Nephron progenitor cell (in vitro differentiated cells): ENCODE results near the gene C2CD4D.

ENCODE experiments used
- DNase-seq: peaks from one replicate; pipeline ENCODE4 v3.0.0; 2021
- H3K27ac Mint-ChIP-seq: 2 replicates; pipeline ENCODE4 v1.8.0; 2021; ENCODE audit warnings: mild to moderate bottlenecking, moderate library complexity, mixed read lengths
- H3K27me3 Mint-ChIP-seq: 2 replicates; pipeline ENCODE4 v1.8.0; 2021; ENCODE audit warnings: mild to moderate bottlenecking, low read depth, mixed read lengths; ENCODE audit not compliant: poor library complexity
- H3K36me3 Mint-ChIP-seq: 2 replicates; pipeline ENCODE4 v1.8.0; 2021; ENCODE audit warnings: low read depth, mixed read lengths
- H3K4me1 Mint-ChIP-seq: 2 replicates; pipeline ENCODE4 v1.8.0; 2021; ENCODE audit warnings: mixed read lengths
- H3K4me3 Mint-ChIP-seq: 2 replicates; pipeline ENCODE4 v1.8.0; 2021; ENCODE audit warnings: mild to moderate bottlenecking, moderate library complexity, mixed read lengths
- H3K9me3 Mint-ChIP-seq: 2 replicates; pipeline ENCODE4 v1.8.0; 2021; ENCODE audit warnings: mild to moderate bottlenecking, moderate library complexity, mixed read lengths
- TF ChIP-seq, protein P1 (sequence below): fragments of 200-600 bp; sonication (generic); IDR thresholded peaks from 2 replicates; pipeline ENCODE4 v1.5.0; 2021; ENCODE audit warnings: antibody characterized with exemption

Gene C2CD4D

DNA sequence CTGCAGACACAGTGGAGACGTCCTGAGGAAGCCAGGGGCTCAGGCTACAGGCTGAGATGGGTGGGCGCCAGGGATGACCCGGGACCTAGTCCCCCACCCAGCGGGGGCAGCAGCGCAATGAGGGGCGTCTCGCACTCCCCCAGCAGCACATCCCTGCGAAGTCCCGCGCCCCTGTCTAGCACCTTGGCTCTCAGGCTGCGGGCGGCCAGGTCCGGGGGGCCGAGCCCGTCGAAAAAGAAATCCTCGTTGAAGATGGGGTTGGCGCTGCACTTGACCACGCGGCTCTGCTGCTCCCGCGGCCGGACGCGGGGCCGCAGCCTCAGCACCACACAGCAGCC, 1.8 kb downstream of the C2CD4D start:
- H3K27ac Mint-ChIP-seq = no peak overlapping the region
- peak overlapping the region; percentile 78 for H3K4me3 Mint-ChIP-seq
- peaks cover 30% of the 10 kb centered on the region for H3K4me1 Mint-ChIP-seq
- H3K36me3 Mint-ChIP-seq = no peaks in the 10 kb centered on the region
- no peak for DNase-seq
- peaks cover 79% of the 10 kb centered on the region for H3K27me3 Mint-ChIP-seq
- TF ChIP-seq, protein P1, sequence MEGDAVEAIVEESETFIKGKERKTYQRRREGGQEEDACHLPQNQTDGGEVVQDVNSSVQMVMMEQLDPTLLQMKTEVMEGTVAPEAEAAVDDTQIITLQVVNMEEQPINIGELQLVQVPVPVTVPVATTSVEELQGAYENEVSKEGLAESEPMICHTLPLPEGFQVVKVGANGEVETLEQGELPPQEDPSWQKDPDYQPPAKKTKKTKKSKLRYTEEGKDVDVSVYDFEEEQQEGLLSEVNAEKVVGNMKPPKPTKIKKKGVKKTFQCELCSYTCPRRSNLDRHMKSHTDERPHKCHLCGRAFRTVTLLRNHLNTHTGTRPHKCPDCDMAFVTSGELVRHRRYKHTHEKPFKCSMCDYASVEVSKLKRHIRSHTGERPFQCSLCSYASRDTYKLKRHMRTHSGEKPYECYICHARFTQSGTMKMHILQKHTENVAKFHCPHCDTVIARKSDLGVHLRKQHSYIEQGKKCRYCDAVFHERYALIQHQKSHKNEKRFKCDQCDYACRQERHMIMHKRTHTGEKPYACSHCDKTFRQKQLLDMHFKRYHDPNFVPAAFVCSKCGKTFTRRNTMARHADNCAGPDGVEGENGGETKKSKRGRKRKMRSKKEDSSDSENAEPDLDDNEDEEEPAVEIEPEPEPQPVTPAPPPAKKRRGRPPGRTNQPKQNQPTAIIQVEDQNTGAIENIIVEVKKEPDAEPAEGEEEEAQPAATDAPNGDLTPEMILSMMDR = no peak
- no peaks in the 10 kb centered on the region for H3K9me3 Mint-ChIP-seq

DNA sequence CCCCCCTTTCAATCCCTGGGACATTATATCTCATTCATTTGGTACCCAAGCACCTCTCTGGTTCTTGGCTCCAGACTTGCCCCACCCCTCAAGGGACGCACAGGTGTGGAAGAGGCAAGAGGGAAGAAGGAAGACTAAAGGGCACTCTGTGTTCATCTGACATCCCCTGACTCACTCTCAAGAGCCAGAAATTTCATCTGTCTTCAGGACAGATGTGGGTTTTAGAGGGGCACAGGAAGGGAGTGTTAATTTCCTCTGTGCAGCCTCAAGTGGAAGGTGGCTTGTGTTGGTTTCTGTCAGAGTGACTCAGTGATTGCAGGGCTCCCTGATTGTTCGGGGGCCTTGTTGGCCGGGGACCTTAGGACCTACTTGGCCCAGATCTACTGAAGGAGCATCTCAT, 2.4 kb downstream of the C2CD4D start:
- H3K36me3 Mint-ChIP-seq = no peaks in the 10 kb centered on the region
- no peak for DNase-seq
- H3K4me3 Mint-ChIP-seq = peak overlapping the region; percentile 78
- no peak overlapping the region for H3K27ac Mint-ChIP-seq
- H3K9me3 Mint-ChIP-seq = no peaks in the 10 kb centered on the region
- TF ChIP-seq, protein P1 = no peak
- peaks cover 30% of the 10 kb centered on the region for H3K4me1 Mint-ChIP-seq
- peaks cover 79% of the 10 kb centered on the region for H3K27me3 Mint-ChIP-seq

DNA sequence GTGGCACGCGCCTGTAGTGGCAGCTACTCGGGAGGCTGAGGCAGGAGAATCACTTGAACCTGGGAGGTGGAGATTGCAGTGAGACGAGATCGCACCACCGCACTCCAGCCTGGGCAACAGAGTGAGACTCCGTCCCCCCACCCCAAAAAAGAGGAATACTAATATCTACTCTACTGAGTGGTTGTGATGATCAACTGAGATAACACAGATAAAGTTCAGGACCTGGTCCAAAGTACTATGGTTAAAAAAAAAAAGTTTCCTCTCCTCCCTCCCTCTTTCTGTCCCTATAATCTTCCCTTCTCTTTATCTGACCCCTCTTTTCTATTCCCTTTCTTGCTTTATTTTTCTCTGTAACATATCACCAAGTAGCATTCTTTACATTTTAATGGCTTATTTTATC, 4.0 kb downstream of the C2CD4D start:
- Mint-ChIP-seq H3K4me1 (peaks cover 39% of the 10 kb centered on the region), H3K36me3 (no peaks in the 10 kb centered on the region), H3K4me3 (no peak overlapping the region), H3K9me3 (no peaks in the 10 kb centered on the region), H3K27me3 (peaks cover 63% of the 10 kb centered on the region), H3K27ac (no peak overlapping the region)
- DNase-seq = no peak
- TF ChIP-seq, protein P1 = no peak

DNA sequence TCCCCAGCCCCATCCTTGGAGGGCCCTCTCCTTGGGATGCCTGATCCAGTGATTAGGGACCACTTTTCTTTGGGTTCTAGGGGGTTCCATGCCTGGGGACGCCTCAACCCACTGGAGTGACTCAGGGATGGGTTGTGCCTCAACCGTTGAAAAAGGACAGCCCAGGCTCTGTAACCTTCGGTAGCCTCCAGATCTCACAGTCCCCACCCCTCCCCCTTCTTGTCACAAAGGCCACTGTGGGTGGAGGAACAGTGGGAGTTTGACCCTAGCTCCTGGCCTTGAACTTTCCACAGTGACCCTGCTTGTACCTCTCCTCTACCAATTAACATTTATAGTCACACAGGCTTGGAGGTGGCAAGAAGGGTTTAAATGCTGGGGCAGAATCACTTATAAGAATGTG, 5.4 kb downstream of the C2CD4D start:
- Mint-ChIP-seq H3K36me3 (no peaks in the 10 kb centered on the region), H3K4me3 (no peak overlapping the region), H3K9me3 (no peaks in the 10 kb centered on the region), H3K27me3 (peaks cover 49% of the 10 kb centered on the region), H3K4me1 (peaks cover 41% of the 10 kb centered on the region), H3K27ac (no peak overlapping the region)
- TF ChIP-seq, protein P1 = no peak
- DNase-seq = no peak

DNA sequence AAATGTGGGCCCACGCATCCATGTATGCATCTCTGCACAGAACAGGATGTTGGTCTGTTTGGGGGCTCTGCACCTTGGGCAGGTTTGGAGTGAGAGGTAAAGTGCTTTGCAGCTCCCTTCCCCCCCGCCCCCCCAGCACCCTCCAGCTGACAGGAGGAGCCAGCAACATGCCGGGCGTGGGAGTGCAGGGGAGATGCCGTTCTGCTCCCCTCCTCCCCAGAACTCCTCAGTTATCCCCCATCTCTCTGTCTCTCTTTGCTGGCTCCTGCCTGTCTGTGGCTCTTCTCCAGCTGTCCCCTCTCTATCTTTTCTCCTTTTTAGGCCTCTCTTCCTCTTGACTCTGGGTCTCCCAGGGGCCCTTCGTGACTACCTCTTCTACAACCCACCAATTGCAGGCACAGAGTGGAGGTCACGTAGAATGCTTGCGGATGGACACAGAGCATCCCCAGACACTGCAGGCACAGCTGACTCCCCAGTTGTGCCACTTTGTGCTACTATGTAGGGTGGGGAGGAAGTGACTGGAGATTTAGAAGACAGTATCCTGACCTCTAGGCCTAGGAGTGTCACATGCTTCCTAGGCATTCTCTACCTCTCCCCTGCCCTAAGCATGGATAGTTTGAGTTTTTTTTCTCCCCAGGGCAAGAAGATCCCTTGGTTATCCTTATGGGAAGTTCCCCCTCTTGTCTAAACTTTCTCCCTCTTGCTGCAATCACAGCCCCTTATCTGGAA, 6.3 kb downstream of the C2CD4D start:
- peaks cover 46% of the 10 kb centered on the region for H3K27me3 Mint-ChIP-seq
- no peak overlapping the region for H3K4me3 Mint-ChIP-seq
- DNase-seq = no peak
- TF ChIP-seq, protein P1 = no peak
- no peak overlapping the region for H3K27ac Mint-ChIP-seq
- H3K36me3 Mint-ChIP-seq = no peaks in the 10 kb centered on the region
- H3K4me1 Mint-ChIP-seq = peaks cover 50% of the 10 kb centered on the region
- no peaks in the 10 kb centered on the region for H3K9me3 Mint-ChIP-seq

DNA sequence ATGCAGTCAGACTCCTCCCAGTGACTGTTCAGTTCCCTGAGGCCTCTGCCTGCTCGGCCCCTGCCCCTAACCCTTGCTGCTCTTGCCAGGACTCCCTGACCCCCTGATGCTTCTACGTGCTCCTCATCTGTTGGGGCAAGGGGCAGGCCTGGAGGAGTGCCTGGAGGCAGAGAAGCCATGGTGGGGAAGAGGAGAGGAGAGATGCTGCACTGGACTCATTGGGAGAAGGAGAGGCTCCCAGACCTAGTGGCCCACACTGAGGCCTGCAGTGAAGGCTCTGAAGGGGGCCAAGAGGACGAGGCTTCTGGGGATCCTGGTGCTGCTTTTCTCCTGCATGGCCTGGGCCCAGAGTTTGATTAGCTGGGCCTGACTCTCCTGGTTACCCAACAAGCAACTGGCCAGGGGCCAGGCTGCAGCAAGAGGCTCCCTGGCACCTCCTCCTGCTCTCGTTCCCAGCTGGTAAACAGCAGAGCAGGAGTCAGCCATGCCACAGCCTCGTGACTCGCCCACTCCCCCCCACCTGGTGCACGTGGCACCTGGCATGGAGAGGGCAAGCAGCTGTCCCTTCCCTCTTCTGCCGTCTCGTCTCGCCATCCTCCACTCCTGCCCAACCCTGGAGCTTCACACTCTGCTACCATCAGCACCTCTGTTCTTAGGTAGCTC, 7.2 kb downstream of the C2CD4D start:
- Mint-ChIP-seq H3K27me3 (peaks cover 39% of the 10 kb centered on the region), H3K4me1 (peaks cover 55% of the 10 kb centered on the region), H3K36me3 (no peaks in the 10 kb centered on the region), H3K9me3 (no peaks in the 10 kb centered on the region), H3K4me3 (no peak overlapping the region), H3K27ac (no peak overlapping the region)
- DNase-seq = no peak
- TF ChIP-seq, protein P1 = no peak
